ENCODE data around the gene TLE1. TPM values are rescaled to one million over a fixed set of nuclear protein-coding genes. Genes with fewer than 3 reads are reported as not detected.

Gene TLE1
- total RNA-seq, 6 experiments from 2014 or later: 6.7 to 15.3 (median 13.0) TPM

GRCh38 chr9:81579381-81579780 lies 110.0 kb downstream of the TLE1 start:
- H3K36me3 Mint-ChIP-seq (ENCODE audit: low read depth): peaks cover 5% of the 10 kb centered on the region; the same call in 1 of the 2 replicates
- DNase-seq: no peak
- TF ChIP-seq, protein P1, sequence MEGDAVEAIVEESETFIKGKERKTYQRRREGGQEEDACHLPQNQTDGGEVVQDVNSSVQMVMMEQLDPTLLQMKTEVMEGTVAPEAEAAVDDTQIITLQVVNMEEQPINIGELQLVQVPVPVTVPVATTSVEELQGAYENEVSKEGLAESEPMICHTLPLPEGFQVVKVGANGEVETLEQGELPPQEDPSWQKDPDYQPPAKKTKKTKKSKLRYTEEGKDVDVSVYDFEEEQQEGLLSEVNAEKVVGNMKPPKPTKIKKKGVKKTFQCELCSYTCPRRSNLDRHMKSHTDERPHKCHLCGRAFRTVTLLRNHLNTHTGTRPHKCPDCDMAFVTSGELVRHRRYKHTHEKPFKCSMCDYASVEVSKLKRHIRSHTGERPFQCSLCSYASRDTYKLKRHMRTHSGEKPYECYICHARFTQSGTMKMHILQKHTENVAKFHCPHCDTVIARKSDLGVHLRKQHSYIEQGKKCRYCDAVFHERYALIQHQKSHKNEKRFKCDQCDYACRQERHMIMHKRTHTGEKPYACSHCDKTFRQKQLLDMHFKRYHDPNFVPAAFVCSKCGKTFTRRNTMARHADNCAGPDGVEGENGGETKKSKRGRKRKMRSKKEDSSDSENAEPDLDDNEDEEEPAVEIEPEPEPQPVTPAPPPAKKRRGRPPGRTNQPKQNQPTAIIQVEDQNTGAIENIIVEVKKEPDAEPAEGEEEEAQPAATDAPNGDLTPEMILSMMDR (IDR thresholded peaks at IDR 0.05): no peak
- H3K27me3 Mint-ChIP-seq (ENCODE audit: insufficient read depth): peaks cover 2% of the 10 kb centered on the region; the same call in 1 of the 2 replicates
- H3K4me1 Mint-ChIP-seq (ENCODE audit: low read depth): peaks cover 31% of the 10 kb centered on the region
- H3K4me3 Mint-ChIP-seq: no peak overlapping the region
- no peaks in the 10 kb centered on the region for H3K9me3 Mint-ChIP-seq
- no peak overlapping the region for H3K27ac Mint-ChIP-seq

- TF ChIP-seq, protein P1 (IDR thresholded peaks at IDR 0.05): no peak
- Mint-ChIP-seq H3K36me3 (ENCODE audit: low read depth) (peaks cover 5% of the 10 kb centered on the region; the same call in 1 of the 2 replicates), H3K27me3 (ENCODE audit: insufficient read depth) (peaks cover 2% of the 10 kb centered on the region; the same call in 1 of the 2 replicates), H3K4me3 (no peak overlapping the region), H3K9me3 (no peaks in the 10 kb centered on the region), H3K4me1 (ENCODE audit: low read depth) (peaks cover 39% of the 10 kb centered on the region), H3K27ac (no peak overlapping the region)
- peak; percentile 53 for DNase-seq
These were observed 110.7 kb downstream of the TLE1 start for GRCh38 chr9:81578606-81579005.

DNA sequence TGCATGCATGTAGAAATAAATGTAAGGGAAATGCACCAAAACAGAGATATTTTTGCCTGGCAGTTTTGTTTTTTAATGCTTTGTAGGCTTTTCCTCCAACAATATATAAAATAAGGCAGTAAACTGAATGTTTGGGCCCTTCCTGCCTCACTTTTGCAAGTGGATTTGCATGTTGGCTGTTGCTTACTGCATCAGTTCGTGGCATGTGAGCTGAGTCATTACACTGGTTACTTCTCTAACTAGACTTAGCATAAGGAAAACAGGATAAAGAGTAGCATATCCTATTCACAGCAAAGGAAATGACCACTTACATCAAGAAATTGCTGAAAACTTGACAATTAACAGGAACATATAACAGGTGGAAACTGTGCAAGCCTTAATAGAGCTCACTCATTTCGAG lies 113.4 kb downstream of the TLE1 start:
- H3K9me3 Mint-ChIP-seq: no peaks in the 10 kb centered on the region
- TF ChIP-seq, protein P1 (IDR thresholded peaks at IDR 0.05): no peak
- H3K36me3 Mint-ChIP-seq (ENCODE audit: low read depth): no peaks in the 10 kb centered on the region; the same call in 1 of the 2 replicates
- DNase-seq: peak; percentile 10
- no peak overlapping the region for H3K27ac Mint-ChIP-seq
- peaks cover 42% of the 10 kb centered on the region for H3K4me1 Mint-ChIP-seq (ENCODE audit: low read depth)
- H3K27me3 Mint-ChIP-seq (ENCODE audit: insufficient read depth): 0 out of 2 replicates have a peak, but pooled peaks cover 2% of the 10 kb centered on the region
- no peak overlapping the region for H3K4me3 Mint-ChIP-seq

GRCh38 chr9:81574405-81574804 lies 114.9 kb downstream of the TLE1 start:
- H3K4me3 Mint-ChIP-seq: no peak overlapping the region
- H3K27ac Mint-ChIP-seq: peak overlapping the region; percentile 4; the same call in 1 of the 2 replicates

GRCh38 chr9:81573415-81574321 lies 115.7 kb downstream of the TLE1 start:
- H3K36me3 Mint-ChIP-seq (ENCODE audit: low read depth): no peaks in the 10 kb centered on the region
- no peak for DNase-seq
- H3K27me3 Mint-ChIP-seq (ENCODE audit: insufficient read depth): 0 out of 2 replicates have a peak, but pooled peaks cover 2% of the 10 kb centered on the region
- H3K4me1 Mint-ChIP-seq (ENCODE audit: low read depth): peaks cover 33% of the 10 kb centered on the region
- no peaks in the 10 kb centered on the region for H3K9me3 Mint-ChIP-seq
- TF ChIP-seq, protein P1 (IDR thresholded peaks at IDR 0.05): no peak
- no peak overlapping the region for H3K4me3 Mint-ChIP-seq
- peak overlapping the region; percentile 4; the same call in 1 of the 2 replicates for H3K27ac Mint-ChIP-seq

More at GRCh38 chr9:81574405-81574804, 114.9 kb downstream of the TLE1 start:
- H3K4me1 Mint-ChIP-seq (ENCODE audit: low read depth): peaks cover 41% of the 10 kb centered on the region
- 0 out of 2 replicates have a peak, but pooled peaks cover 2% of the 10 kb centered on the region for H3K27me3 Mint-ChIP-seq (ENCODE audit: insufficient read depth)
- no peaks in the 10 kb centered on the region for H3K36me3 Mint-ChIP-seq (ENCODE audit: low read depth)
- no peaks in the 10 kb centered on the region for H3K9me3 Mint-ChIP-seq
- TF ChIP-seq, protein P1 (IDR thresholded peaks at IDR 0.05): no peak
- DNase-seq: peak; percentile 65
